A549 (cell line): Measurements from ENCODE around the gene RAVER1. TPM values are rescaled to one million over a fixed set of nuclear protein-coding genes. Genes with fewer than 3 reads are reported as not detected.

Experiments
- ATAC-seq, 2 experiments: fragments of 200-7000 bp in 1 of 2; fragments of >200 bp in 1 of 2; cut with Nextera tagmentation in 1 of 2; cut with Tn5 transposase in 1 of 2; 3 replicates each; pipeline versions ENCODE4 v1.8.0 to v1.9.1; 2018 to 2020; ENCODE audit warnings: mild to moderate bottlenecking in 1 of 2, moderate library complexity in 1 of 2
- CTCF ChIA-PET: fragments of 300-600 bp; sonication (Branson Sonifier 250); formaldehyde crosslinking; extraction: SDS; loops from one replicate; lab custom pipeline; 2021; ENCODE audit warnings: antibody characterized with exemption, inconsistent platforms; lab: Yijun Ruan, JAX
- POLR2A ChIA-PET: fragments of 350-600 bp; formaldehyde crosslinking; extraction: SDS; loops from one replicate; lab custom pipeline; 2021; ENCODE audit warnings: antibody characterized with exemption, inconsistent platforms; lab: Yijun Ruan, JAX
- DNase-seq, 2 experiments: peaks; one replicate each; pipeline versions ENCODE4 v3.0.0 to v3.0.0-alpha.2; 2011 to 2016; ENCODE audit warnings: low read depth in 1 of 2, low spot score in 1 of 2
- FAIRE-seq: peaks from 2 replicates; lab custom pipeline; 2011; peaks lifted over from hg19 to GRCh38; lab: Jason Lieb, UNC
- H3K27ac ChIP-seq, 2 experiments: fragments of >200 bp; sonication (Bioruptor Twin); formaldehyde crosslinking; 3 replicates each; pipeline ENCODE4 v1.5.1; 2016 to 2017
- H3K4me1 ChIP-seq: fragments of >200 bp; sonication (Bioruptor Twin); formaldehyde crosslinking; 3 replicates; pipeline ENCODE4 v1.6.1; 2016
- H3K4me2 ChIP-seq: fragments of >200 bp; sonication (Bioruptor Twin); formaldehyde crosslinking; 3 replicates; pipeline ENCODE4 v1.6.1; 2016
- H3K4me3 ChIP-seq: fragments of >200 bp; sonication (Bioruptor Twin); formaldehyde crosslinking; 3 replicates; pipeline ENCODE4 v1.5.1; 2016
- H3K9me3 ChIP-seq: fragments of >200 bp; sonication (Bioruptor Twin); formaldehyde crosslinking; 3 replicates; pipeline ENCODE4 v1.6.1; 2016
- BCL3 ChIP-seq: fragments of >200 bp; sonication (Bioruptor Twin); formaldehyde crosslinking; IDR thresholded peaks from 3 replicates; pipeline ENCODE4 v1.6.1; 2016
- CBX8 ChIP-seq: fragments of 200-600 bp; sonication (generic); IDR thresholded peaks from 2 replicates; pipeline ENCODE4 v1.6.1; 2016
- CEBPB ChIP-seq, 2 experiments: fragments of >200 bp in 1 of 2; sonication (Bioruptor Twin) in 1 of 2; formaldehyde crosslinking in 1 of 2; IDR thresholded peaks; 2 replicates each; pipeline ENCODE4 v1.6.1; 2012 to 2016
- CHD2 ChIP-seq: fragments of 150-350 bp; IDR thresholded peaks from 2 replicates; pipeline ENCODE4 v1.6.1; 2014; ENCODE audit warnings: low read length; ENCODE audit not compliant: partially characterized antibody
- EHF ChIP-seq: fragments of 250-450 bp; sonication (Bioruptor Pico); IDR thresholded peaks from 2 replicates; pipeline ENCODE4 v1.5.0; 2020; ENCODE audit warnings: mild to moderate bottlenecking
- EHMT2 ChIP-seq: fragments of 200-600 bp; sonication (generic); IDR thresholded peaks from 2 replicates; pipeline ENCODE4 v1.6.1; 2016; ENCODE audit warnings: antibody characterized with exemption, low read depth, mild to moderate bottlenecking, moderate library complexity
- FOSB ChIP-seq: fragments of 250-450 bp; sonication (Bioruptor Pico); IDR thresholded peaks from 2 replicates; pipeline ENCODE4 v1.5.0; 2020; ENCODE audit warnings: mild to moderate bottlenecking, moderate library complexity
- FOSL2 ChIP-seq, 2 experiments: fragments of 450-650 bp in 1 of 2; fragments of >200 bp in 1 of 2; sonication (Bioruptor Twin) in 1 of 2; formaldehyde crosslinking; IDR thresholded peaks; 2 replicates each; pipeline versions ENCODE4 v1.5.0 to v1.6.1; 2016 to 2020; ENCODE audit warnings: mild to moderate bottlenecking in 1 of 2, moderate library complexity in 1 of 2
- FOXS1 ChIP-seq: fragments of 250-450 bp; sonication (Bioruptor Pico); IDR thresholded peaks from 2 replicates; pipeline ENCODE4 v1.5.0; 2020; ENCODE audit warnings: mild to moderate bottlenecking, moderate library complexity
- GATA3 ChIP-seq: IDR thresholded peaks from 2 replicates; pipeline ENCODE4 v1.6.1; 2012; ENCODE audit warnings: borderline replicate concordance
- HDAC2 ChIP-seq: fragments of 200-600 bp; sonication (generic); IDR thresholded peaks from 2 replicates; pipeline ENCODE4 v1.6.1; 2016
- HEYL ChIP-seq: fragments of 250-450 bp; sonication (Bioruptor Pico); IDR thresholded peaks from 2 replicates; pipeline ENCODE4 v1.8.0; 2021; ENCODE audit warnings: mild to moderate bottlenecking, moderate library complexity
- HOXB5 ChIP-seq: fragments of 250-450 bp; sonication (Bioruptor Pico); IDR thresholded peaks from 2 replicates; pipeline ENCODE4 v1.5.0; 2020; ENCODE audit warnings: mild to moderate bottlenecking, moderate library complexity
- JUN ChIP-seq, 2 experiments: fragments of >200 bp; sonication (Bioruptor Twin); formaldehyde crosslinking; IDR thresholded peaks; 2 replicates in 1 of 2; 3 replicates in 1 of 2; pipeline ENCODE4 v1.6.1; 2016 to 2017
- KDM5A ChIP-seq: fragments of 200-600 bp; sonication (generic); IDR thresholded peaks from 2 replicates; pipeline ENCODE4 v1.6.1; 2016; ENCODE audit warnings: antibody characterized with exemption, mild to moderate bottlenecking
- MAFK ChIP-seq: fragments of 450-650 bp; IDR thresholded peaks from 2 replicates; pipeline ENCODE4 v1.6.1; 2014; ENCODE audit not compliant: partially characterized antibody
- MYC ChIP-seq: IDR thresholded peaks from 2 replicates; pipeline ENCODE4 v1.6.1; 2012; ENCODE audit warnings: mild to moderate bottlenecking, inconsistent platforms, low read length, improper control_type of control experiment, borderline replicate concordance
- NFE2L2 ChIP-seq: fragments of 150-350 bp; conservative IDR thresholded peaks from 2 replicates; pipeline ENCODE4 v1.6.1; 2014; ENCODE audit warnings: low read length
- NPAS2 ChIP-seq: fragments of 250-450 bp; sonication (Bioruptor Pico); IDR thresholded peaks from 2 replicates; pipeline ENCODE4 v1.8.0; 2022; ENCODE audit warnings: mild to moderate bottlenecking, moderate library complexity, borderline replicate concordance
- PHF8 ChIP-seq: fragments of 200-600 bp; sonication (generic); IDR thresholded peaks from 2 replicates; pipeline ENCODE4 v1.6.1; 2016; ENCODE audit warnings: low read depth, mild to moderate bottlenecking, antibody characterized with exemption, moderate library complexity, borderline replicate concordance
- POLR2A ChIP-seq: IDR thresholded peaks from 2 replicates; pipeline ENCODE4 v1.6.1; 2012; ENCODE audit warnings: mild to moderate bottlenecking, low read length
- POLR2AphosphoS2 ChIP-seq: conservative IDR thresholded peaks from 2 replicates; pipeline ENCODE4 v1.6.1; 2012; ENCODE audit warnings: low read length, improper control_type of control experiment, inconsistent platforms
- RAD21 ChIP-seq, 2 experiments: fragments of >200 bp in 1 of 2; sonication (Bioruptor Twin) in 1 of 2; formaldehyde crosslinking in 1 of 2; IDR thresholded peaks in 1 of 2; conservative IDR thresholded peaks in 1 of 2; 2 replicates in 1 of 2; 3 replicates in 1 of 2; pipeline ENCODE4 v1.6.1; 2012 to 2018; ENCODE audit warnings: inconsistent platforms in 1 of 2
- RARB ChIP-seq: fragments of 250-450 bp; sonication (Bioruptor Pico); IDR thresholded peaks from 2 replicates; pipeline ENCODE4 v1.8.0; 2021; ENCODE audit warnings: mild to moderate bottlenecking, moderate library complexity
- RFX5 ChIP-seq: fragments of 450-650 bp; IDR thresholded peaks from 2 replicates; pipeline ENCODE4 v1.7.1; 2014; ENCODE audit warnings: antibody characterized with exemption, mild to moderate bottlenecking, moderate library complexity
- RNF2 ChIP-seq: fragments of 200-600 bp; sonication (generic); IDR thresholded peaks from 2 replicates; pipeline ENCODE4 v1.6.1; 2016; ENCODE audit warnings: low read depth, mild to moderate bottlenecking, antibody characterized with exemption, moderate library complexity, borderline replicate concordance
- TFCP2L1 ChIP-seq: fragments of 250-450 bp; sonication (Bioruptor Pico); IDR thresholded peaks from 2 replicates; pipeline ENCODE4 v1.5.0; 2021; ENCODE audit warnings: mild to moderate bottlenecking
- ZC3H11A ChIP-seq: fragments of 450-650 bp; IDR thresholded peaks from 2 replicates; pipeline ENCODE4 v1.6.1; 2014; ENCODE audit warnings: antibody characterized with exemption, mild to moderate bottlenecking
- WGBS: methylation state at CpG from one replicate; pipeline ENCODE4 v1.1.6; 2017; ENCODE audit errors: missing lambda C conversion rate; 5-methylcytosine and 5-hydroxymethylcytosine counted together
- polyA plus RNA-seq, 4 experiments: library from polyadenylated mRNA; depleted of rRNA in 3 of 4; stranded (reverse); fragments of >200 nt; fragmentation: RNase III in 1 of 4; extraction: RNeasy Plus Mini Kit Qiagen cat#74134 plus additional on column Dnase treatment in 1 of 4; gene quantifications; 2 replicates in 3 of 4; 3 replicates in 1 of 4; pipeline ENCODE4 v1.2.3, GENCODE V29; 2011 to 2017
- TF ChIP-seq, protein P1 (sequence below): fragments of 250-450 bp; sonication (Bioruptor Pico); IDR thresholded peaks from 2 replicates; pipeline ENCODE4 v1.5.0; 2021; ENCODE audit warnings: mild to moderate bottlenecking, moderate library complexity, borderline replicate concordance
- TF ChIP-seq, protein P2 (sequence below): IDR thresholded peaks from 2 replicates; pipeline ENCODE4 v1.6.1; 2012
- TF ChIP-seq, protein P3 (sequence below): fragments of 250-450 bp; sonication (Bioruptor Pico); IDR thresholded peaks from 2 replicates; pipeline ENCODE4 v1.5.0; 2020; ENCODE audit warnings: low read depth, mild to moderate bottlenecking, moderate library complexity

Gene RAVER1
- polyA plus RNA-seq, 2 of the 4 experiments (the other 2 are of a cell fraction) = 1.8 to 22.1 TPM

- Histone ChIP-seq H3K4me3 (peak overlapping the region; percentile 73), H3K9me3 (no peaks in the 10 kb centered on the region), H3K4me1 (peaks cover 12% of the 10 kb centered on the region), H3K4me2 (peak overlapping the region; percentile 82), H3K27ac (peak overlapping the region; percentile 87 to 95)
- TF ChIP-seq CBX8 (no peak), FOXS1 (no peak)
- POLR2A ChIA-PET = no interaction called here
- no peak for DNase-seq
- CTCF ChIA-PET = interaction anchor here (0.7 to 1.3 kb wide), 2 partner anchors 11 to 72 kb away, joined by 3 to 5 read pairs; no protein-coding TSS in a partner anchor
- ATAC-seq = peak; percentile 32 to 40; a peak in 5 of 6 replicates
- no peak for FAIRE-seq
- 81% methylated on average over 15 of the region's 19 CpGs for WGBS
Measured at GRCh38 chr19:10316229-10317044, 16.9 kb downstream of the RAVER1 start.

- DNase-seq (peak; percentile 64 to 76), FAIRE-seq (no peak), ATAC-seq (peak; percentile 84 to 90)
- Histone ChIP-seq H3K4me2 (peak within 1 kb of the TSS; percentile 82), H3K4me3 (peak within 1 kb of the TSS; percentile 73), H3K27ac (peak within 1 kb of the TSS; percentile 87 to 95), H3K9me3 (no peaks in the 10 kb centered on the region), H3K4me1 (peaks cover 12% of the 10 kb centered on the region)
- WGBS = 4% methylated on average over 26 of the region's 55 CpGs
- ChIA-PET POLR2A (interaction anchor here (0.5 to 1.0 kb wide), 2 partner anchors 15 to 18 kb away, joined by 3 to 7 read pairs; partner anchors contain the start of gene RAVER1), CTCF (interaction anchor here (0.5 to 1.3 kb wide), 2 partner anchors 8 to 73 kb away, joined by 3 to 5 read pairs; no protein-coding TSS in a partner anchor)
- TF ChIP-seq EHF (no peak), HDAC2 (no peak), NPAS2 (CRISPR knock-in tag) (no peak), HOXB5 (CRISPR knock-in tag) (no peak), CEBPB (IDR thresholded peaks at IDR 0.05) (no peak), JUN (IDR thresholded peaks at IDR 0.05) (peak in 1 of 2 experiments; percentile 78; a peak in 3 of 5 replicates), ZC3H11A (no peak), POLR2A (peak; percentile 73), TFCP2L1 (CRISPR knock-in tag) (no peak), POLR2AphosphoS2 (peak; percentile 93), RNF2 (no peak), RARB (CRISPR knock-in tag) (no peak), MYC (no peak), CHD2 (no peak), KDM5A (peak; percentile 90), GATA3 (no peak), HEYL (no peak), EHMT2 (no peak), FOSB (CRISPR knock-in tag) (no peak), RFX5 (no peak), PHF8 (peak; percentile 41; the same call in 1 of the 2 replicates), RAD21 (conservative IDR thresholded peaks at IDR 0.05 in 1 of 2, IDR thresholded peaks at IDR 0.05 in 1 of 2) (no peak), BCL3 (0 out of 3 replicates have a peak, but pooled peaks have one; percentile 57), NFE2L2 (no peak), MAFK (no peak), FOSL2 (IDR thresholded peaks at IDR 0.05) (no peak), FOSL2 (CRISPR knock-in tag; IDR thresholded peaks at IDR 0.05) (peak; percentile 64)
- TF ChIP-seq, protein P1, sequence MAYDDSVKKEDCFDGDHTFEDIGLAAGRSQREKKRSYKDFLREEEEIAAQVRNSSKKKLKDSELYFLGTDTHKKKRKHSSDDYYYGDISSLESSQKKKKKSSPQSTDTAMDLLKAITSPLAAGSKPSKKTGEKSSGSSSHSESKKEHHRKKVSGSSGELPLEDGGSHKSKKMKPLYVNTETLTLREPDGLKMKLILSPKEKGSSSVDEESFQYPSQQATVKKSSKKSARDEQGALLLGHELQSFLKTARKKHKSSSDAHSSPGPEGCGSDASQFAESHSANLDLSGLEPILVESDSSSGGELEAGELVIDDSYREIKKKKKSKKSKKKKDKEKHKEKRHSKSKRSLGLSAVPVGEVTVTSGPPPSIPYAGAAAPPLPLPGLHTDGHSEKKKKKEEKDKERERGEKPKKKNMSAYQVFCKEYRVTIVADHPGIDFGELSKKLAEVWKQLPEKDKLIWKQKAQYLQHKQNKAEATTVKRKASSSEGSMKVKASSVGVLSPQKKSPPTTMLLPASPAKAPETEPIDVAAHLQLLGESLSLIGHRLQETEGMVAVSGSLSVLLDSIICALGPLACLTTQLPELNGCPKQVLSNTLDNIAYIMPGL (CRISPR knock-in tag) = no peak
- TF ChIP-seq, protein P2, sequence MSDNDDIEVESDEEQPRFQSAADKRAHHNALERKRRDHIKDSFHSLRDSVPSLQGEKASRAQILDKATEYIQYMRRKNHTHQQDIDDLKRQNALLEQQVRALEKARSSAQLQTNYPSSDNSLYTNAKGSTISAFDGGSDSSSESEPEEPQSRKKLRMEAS = peak; percentile 70
- TF ChIP-seq, protein P3, sequence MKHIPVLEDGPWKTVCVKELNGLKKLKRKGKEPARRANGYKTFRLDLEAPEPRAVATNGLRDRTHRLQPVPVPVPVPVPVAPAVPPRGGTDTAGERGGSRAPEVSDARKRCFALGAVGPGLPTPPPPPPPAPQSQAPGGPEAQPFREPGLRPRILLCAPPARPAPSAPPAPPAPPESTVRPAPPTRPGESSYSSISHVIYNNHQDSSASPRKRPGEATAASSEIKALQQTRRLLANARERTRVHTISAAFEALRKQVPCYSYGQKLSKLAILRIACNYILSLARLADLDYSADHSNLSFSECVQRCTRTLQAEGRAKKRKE (CRISPR knock-in tag) = no peak
Measured at GRCh38 chr19:10315335-10316214, 17.8 kb downstream of the RAVER1 start, which contains the start of gene FDX2. TSS of gene FDX2 (minus strand) at chr19:10316015. CDS start at chr19:10315996, 19 bp downstream.
